ENCODE measurements around the gene PDE6G.

GRCh38 chr17:81640011-81640410, 16.3 kb downstream of the PDE6G start:
- no peak for TF ChIP-seq POLR2A (IDR thresholded peaks at IDR 0.05)
- no peak for TF ChIP-seq CTCF (IDR thresholded peaks at IDR 0.05)
